ENCODE measurements around the gene FBXL19.

FBXL19 gene

GRCh38 chr16:30956601-30957455 lies 33.5 kb downstream of the FBXL19 start:
- peak; percentile 35; the same call in 1 of the 2 replicates for TF ChIP-seq CTCF (IDR thresholded peaks at IDR 0.05; ENCODE audit: control insufficient read depth, extremely low read depth, insufficient read depth)
- H3K4me3 ChIP-seq (ENCODE audit: low read depth, low read length), result peak overlapping the region; percentile 88
- peak; percentile 37 for DNase-seq (ENCODE audit: low read depth)

GRCh38 chr16:30957456-30958174 lies 34.2 kb downstream of the FBXL19 start, which contains the start of gene SETD1A:
Gene SETD1A, plus strand, starts transcription at chr16:30957754. Its CDS starts 978 bp downstream, at chr16:30958732.
- TF ChIP-seq CTCF (IDR thresholded peaks at IDR 0.05; ENCODE audit: control insufficient read depth, extremely low read depth, insufficient read depth), result no peak
- peak; percentile 83 for DNase-seq (ENCODE audit: low read depth)
- peak within 1 kb of the TSS; percentile 88 for H3K4me3 ChIP-seq (ENCODE audit: low read depth, low read length)

- no peak for TF ChIP-seq CTCF (IDR thresholded peaks at IDR 0.05; ENCODE audit: control insufficient read depth, extremely low read depth, insufficient read depth)
- peak overlapping the region; percentile 88 for H3K4me3 ChIP-seq (ENCODE audit: low read depth, low read length)
- DNase-seq (ENCODE audit: low read depth), result no peak
Measured at GRCh38 chr16:30958175-30959079, 35.1 kb downstream of the FBXL19 start.

- DNase-seq (ENCODE audit: low read depth), result no peak
- no peak for TF ChIP-seq CTCF (IDR thresholded peaks at IDR 0.05; ENCODE audit: control insufficient read depth, extremely low read depth, insufficient read depth)
- H3K4me3 ChIP-seq (ENCODE audit: low read depth, low read length), result no peak overlapping the region
Measured at GRCh38 chr16:30961384-30961783, 38.0 kb downstream of the FBXL19 start.

GRCh38 chr16:30963925-30964511 lies 40.6 kb downstream of the FBXL19 start:
- no peak for DNase-seq (ENCODE audit: low read depth)
- TF ChIP-seq CTCF (IDR thresholded peaks at IDR 0.05; ENCODE audit: control insufficient read depth, extremely low read depth, insufficient read depth), result no peak
- no peak overlapping the region for H3K4me3 ChIP-seq (ENCODE audit: low read depth, low read length)

- TF ChIP-seq CTCF (IDR thresholded peaks at IDR 0.05; ENCODE audit: control insufficient read depth, extremely low read depth, insufficient read depth), result no peak
- no peak overlapping the region for H3K4me3 ChIP-seq (ENCODE audit: low read depth, low read length)
- DNase-seq (ENCODE audit: low read depth), result no peak
Measured at GRCh38 chr16:30964574-30965226, 41.3 kb downstream of the FBXL19 start.
